ENCODE data around the gene CREB5.
"Not testable (repeated sequence)": the region's sequence is repeated elsewhere in the genome, so short reads cannot be mapped to it uniquely, and the experiment has no call there.

The CREB5 gene

DNA sequence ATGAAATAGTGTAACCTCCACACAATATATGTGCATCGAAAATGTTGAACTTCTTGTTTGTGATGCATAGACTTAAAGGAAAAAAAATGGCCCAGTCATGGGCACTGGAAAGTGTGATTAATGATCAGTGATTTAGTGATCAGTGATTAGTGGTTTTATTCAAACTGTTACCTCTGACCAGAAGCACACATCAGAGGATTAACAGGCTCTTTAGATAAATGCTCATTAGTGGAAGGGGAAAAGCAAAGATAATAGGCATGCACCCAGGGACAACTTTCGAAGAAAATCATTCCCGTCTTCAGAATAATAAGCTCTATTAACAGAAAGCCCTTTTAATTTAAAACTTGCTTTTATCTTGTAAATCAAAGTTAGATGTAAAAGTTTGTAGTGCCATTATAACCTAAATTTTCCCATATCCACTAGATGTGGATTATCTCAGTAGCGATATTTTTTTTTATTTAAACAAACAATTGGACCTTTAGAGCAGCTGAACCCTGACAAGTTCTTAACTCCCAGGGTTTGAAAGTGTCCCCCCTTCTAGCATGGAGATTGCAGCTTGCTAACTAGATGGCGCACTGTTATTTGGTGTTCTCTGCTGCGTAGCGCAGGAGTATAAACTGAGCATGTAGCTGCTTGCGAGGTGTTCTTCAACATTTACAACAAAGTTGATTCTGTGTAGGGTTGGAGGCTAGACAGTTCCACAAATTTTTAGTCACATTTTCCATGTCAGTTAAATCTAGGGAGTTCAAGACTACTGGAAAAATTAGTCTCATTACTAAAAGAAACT, at the start of gene CREB5:
Gene CREB5 (plus strand): TSS at position 643 of the 787 bp plus-strand sequence. CDS start 397 bp downstream, outside the sequence.
- DNase-seq, result no peak

DNA sequence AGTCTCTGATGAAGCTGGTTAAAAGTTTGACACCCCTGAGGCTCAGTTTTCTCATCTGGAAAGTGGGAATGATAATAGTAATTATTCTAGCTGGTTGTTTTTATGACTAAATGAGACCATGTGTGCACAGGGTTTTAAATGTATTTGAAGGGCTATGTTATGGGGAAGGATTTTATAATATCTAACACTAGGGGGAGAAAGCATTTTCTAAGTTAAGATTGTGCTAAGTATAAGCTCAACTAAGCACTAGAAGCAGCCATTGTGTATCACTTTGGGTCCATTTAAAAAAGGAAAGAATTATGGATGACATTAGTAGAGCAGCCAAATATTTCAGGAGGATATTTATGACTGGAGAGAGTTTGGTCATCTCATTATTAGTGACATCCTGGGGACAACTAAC, 49.5 kb upstream of the CREB5 start:
- no peak for DNase-seq

- no peak for DNase-seq
Measured at GRCh38 chr7:28364082-28364481, 48.2 kb upstream of the CREB5 start.

DNA sequence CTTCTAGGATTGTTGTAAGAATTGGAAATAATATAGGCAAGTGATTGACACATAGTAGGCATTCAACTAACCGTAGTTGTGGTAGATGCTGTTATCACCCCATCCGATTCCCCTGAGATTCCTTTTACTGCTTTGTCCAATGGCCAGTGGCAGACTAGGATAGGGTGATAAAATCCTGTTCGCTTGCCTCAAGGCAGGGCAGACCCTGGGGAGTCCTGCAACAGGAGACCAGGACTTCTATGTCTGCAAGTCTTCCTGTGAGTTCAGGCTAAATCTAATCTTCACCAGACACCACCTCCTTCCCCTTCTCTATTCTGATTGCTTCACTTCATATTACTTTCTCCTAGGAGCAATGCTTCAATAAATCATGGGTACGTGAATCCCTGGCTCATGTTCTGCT, 42.8 kb upstream of the CREB5 start:
- DNase-seq, result no peak

GRCh38 chr7:28371846-28372245, 40.5 kb upstream of the CREB5 start:
- DNase-seq, result no peak

DNA sequence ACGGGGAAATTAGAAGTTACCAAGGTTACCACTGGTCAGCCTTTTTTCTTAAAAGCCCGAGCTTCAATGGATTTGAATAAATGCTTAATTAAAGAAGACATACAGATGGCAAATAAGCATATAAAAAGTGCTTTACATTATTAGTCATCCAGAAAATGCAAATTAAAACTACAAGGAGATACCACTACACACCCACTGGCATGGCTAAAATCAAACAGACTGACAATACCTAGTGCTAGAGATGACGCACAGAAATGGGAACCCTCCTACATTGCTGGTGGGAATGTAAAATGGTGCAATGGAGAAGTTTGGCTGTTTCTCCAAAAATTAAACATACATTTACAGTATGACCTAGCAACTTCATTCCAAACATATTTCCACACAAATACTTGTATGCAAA, 38.3 kb upstream of the CREB5 start:
- no peak for DNase-seq

DNA sequence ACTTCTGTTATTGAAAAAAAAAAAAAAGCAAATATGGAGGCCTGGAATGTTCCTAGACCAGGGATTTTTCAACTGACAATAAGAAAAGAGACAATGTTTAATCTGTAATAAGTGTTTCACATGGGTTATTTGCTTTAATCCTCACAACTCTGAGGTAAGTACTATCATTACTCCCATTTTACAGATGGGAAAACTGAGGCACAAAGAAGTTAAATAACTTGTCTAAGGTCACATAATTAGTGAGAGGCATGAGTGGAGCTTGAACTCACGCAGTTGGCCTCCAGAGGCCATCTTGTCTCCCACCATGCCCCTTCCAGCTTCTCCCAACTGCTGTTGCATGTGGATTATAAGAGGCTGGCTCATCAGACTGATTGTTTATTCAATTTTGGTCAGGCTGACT, 36.6 kb upstream of the CREB5 start:
- DNase-seq, result no peak

DNA sequence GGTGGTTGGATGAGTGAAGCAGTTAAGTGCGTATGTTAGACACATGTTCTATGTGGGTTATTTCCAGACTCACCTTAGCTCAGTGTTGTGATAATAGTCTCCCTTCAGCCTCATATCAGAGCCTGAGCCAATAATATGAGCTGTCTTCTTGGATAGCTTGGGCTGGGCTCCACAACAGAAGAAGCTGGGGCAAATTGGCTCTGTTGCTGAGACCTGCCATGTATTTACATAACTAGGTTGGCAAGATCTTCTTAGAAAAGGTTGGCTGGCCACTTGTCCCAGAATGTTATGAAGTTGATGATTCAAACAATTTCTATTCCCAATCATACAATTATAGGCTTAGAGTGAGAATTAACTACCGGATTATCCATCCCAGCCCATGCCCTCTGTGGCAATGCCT, 35.7 kb upstream of the CREB5 start:
- DNase-seq, result no peak

DNA sequence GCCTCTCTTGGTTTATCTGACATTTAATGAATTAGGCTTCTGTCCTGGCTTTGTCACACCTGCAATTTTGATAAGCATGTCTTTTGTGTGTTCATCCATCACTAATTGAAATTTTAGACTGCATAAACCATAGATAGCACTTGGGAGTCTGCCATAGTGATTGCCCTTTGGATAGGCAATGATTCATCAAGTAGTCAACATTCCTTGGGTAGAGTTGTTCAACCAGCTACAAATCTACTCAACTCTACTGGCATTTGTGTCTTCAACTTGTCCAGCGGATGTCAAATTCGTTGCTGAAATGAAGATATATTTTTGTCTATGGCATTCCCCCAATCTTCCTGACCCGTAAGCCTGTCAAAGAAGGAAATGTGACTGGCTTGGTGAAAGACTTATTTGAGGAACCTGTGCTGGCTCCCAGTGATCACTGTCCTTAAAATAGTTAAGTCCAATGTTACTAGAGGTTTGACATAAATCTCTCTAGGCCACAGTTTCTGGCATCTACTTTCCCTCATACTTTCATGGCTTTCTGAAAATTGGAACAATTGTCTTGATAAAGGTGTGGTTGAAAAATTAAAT, 33.7 kb upstream of the CREB5 start:
- no peak for DNase-seq

DNA sequence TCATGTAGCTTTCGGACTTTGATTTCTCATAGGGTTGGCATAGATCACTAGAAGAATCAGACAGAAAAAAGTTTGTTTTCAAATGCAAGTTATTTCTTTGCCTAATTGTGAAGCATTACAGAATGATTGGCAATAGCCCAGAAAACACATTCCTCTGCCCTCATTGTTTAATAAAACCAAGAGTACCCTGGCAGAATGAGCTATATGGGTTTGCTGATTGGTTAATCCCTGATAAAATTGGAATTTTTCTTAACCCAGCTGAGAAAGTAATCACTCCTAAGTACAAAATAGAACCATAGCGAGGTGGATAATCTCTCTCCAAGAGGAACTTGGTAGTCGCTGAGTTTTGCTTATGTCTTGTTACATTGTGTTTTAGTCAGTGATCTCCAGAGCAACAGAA, 30.9 kb upstream of the CREB5 start:
- DNase-seq, result no peak

- DNase-seq, result no peak
Measured at GRCh38 chr7:28382144-28382543, 30.2 kb upstream of the CREB5 start.

DNA sequence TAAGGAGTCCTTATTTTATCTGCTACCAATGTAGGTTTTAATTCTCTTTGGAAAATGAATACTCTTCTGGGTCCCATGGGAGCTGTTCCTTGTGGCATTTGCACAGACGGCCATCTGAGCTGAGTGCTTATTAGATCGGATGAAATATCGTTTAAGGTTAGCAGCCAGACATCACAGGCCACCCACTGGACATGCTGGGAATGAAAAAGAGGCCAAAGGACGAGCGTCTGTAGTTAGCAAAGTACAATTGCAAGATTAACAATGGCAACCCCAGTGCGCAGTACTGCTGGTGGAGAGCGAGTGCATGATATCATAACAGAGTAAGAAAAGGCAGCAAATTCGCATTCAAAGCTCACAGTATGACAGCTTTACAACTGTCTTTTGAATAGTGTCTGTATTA, 28.3 kb upstream of the CREB5 start:
- DNase-seq, result no peak

- no peak for DNase-seq
Measured at GRCh38 chr7:28389504-28390395, 22.6 kb upstream of the CREB5 start.

GRCh38 chr7:28390426-28390825, 21.9 kb upstream of the CREB5 start:
- DNase-seq, result no peak

- no peak for DNase-seq
Measured at GRCh38 chr7:28392289-28392688, 20.0 kb upstream of the CREB5 start.

GRCh38 chr7:28395404-28395803, 16.9 kb upstream of the CREB5 start:
- no peak for DNase-seq

- DNase-seq, result no peak
Measured at GRCh38 chr7:28395831-28396230, 16.5 kb upstream of the CREB5 start.

GRCh38 chr7:28397141-28397540, 15.2 kb upstream of the CREB5 start:
- no peak for DNase-seq

DNA sequence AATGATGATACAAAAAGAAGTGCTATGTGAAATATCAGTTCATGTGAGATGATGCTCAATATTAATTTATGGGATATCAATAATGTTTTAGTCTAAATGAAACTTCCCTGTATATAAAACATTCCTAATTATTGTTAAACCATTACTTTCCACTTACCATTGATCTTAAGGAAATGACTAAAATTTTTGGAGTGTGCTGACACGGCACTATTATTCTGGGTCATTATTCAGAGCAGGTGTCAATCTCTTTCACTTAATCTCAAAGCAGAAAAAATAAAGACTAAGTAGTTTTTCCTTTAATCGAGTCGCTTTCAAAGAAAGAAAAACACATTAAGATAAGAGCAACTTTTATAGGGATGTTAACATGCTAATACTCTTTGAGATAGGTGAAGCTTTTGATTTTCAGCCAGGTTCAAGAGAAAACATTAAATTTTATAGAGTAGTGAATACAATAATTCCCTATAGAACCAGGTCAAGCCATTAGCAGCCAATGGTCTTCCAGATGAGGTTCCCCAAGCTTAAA, 11.4 kb upstream of the CREB5 start:
- no peak for DNase-seq

DNA sequence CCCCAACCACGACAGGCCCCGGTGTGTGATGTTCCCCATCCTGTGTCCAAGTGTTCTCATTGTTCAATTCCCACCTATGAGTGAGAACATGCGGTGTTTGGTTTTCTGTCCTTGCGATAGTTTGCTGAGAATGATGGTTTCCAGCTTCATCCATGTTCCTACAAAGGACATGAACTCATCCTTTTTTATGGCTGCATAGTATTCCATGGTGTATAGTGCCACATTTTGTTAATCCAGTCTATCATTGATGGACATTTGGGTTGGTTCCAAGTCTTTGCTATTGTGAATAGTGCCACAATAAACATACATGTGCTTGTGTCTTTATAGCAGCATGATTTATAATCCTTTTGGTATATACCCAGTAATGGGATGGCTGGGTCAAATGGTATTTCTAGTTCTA, 10.8 kb upstream of the CREB5 start:
- DNase-seq, result not testable (repeated sequence)

GRCh38 chr7:28405662-28406061, 6.7 kb upstream of the CREB5 start:
- no peak for DNase-seq

DNA sequence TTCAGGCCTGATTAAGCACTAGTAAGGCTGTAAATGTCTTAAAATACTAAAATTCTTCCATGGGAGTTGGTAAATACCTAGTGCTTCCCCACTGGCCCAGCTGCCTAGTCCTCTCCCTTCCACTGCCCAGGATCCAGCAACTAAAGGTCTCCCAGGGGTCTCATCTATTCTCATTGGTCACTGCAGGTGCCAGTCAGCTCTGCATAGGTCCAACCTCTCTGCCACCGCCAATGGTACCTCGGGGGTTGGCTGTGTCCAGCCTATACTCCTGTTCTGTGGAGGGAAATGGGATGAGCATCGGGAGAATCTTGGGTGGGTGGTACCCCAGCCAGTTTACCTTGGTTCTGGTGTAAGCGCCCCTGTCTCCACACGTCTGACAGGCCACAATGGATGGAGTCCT, 6.1 kb upstream of the CREB5 start:
- no peak for DNase-seq

DNA sequence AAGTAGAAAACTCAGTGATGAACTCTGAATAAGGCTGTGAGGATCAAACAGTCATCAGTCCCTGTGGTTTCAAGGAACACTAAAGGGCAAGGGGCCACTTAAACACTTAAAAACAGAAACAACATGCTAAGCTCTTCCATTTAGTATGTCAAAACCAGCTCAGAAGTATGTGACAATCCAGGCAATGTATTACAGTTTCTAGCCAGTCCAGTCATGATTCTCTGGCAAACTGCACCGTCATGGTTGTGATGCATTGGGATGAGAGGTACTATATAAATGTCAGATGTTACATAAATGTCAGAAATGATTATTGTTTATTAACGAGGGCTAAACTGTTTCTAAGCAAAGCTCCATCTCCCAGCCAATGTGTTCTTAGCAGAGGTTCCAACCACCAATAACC, 4.7 kb upstream of the CREB5 start:
- no peak for DNase-seq

Measured in stimulated activated CD4-positive, alpha-beta T cell treated with anti-CD3 and anti-CD28 coated beads, Interleukin-2, amount 100 ng/mL, for 48 hours (primary cell).